GM21717 (cell line): ENCODE measurements around the gene ACO2.
"Not testable (repeated sequence)": the region's sequence is repeated elsewhere in the genome, so short reads cannot be mapped to it uniquely, and the experiment has no call there.

Experiments used
- ATAC-seq: cut with Tn5 transposase; IDR thresholded peaks from one replicate; pipeline ENCODE4 v1.9.1; 2021; ENCODE audit warnings: mild to moderate bottlenecking, moderate library complexity; ENCODE audit not compliant: unreplicated experiment

Gene ACO2

DNA sequence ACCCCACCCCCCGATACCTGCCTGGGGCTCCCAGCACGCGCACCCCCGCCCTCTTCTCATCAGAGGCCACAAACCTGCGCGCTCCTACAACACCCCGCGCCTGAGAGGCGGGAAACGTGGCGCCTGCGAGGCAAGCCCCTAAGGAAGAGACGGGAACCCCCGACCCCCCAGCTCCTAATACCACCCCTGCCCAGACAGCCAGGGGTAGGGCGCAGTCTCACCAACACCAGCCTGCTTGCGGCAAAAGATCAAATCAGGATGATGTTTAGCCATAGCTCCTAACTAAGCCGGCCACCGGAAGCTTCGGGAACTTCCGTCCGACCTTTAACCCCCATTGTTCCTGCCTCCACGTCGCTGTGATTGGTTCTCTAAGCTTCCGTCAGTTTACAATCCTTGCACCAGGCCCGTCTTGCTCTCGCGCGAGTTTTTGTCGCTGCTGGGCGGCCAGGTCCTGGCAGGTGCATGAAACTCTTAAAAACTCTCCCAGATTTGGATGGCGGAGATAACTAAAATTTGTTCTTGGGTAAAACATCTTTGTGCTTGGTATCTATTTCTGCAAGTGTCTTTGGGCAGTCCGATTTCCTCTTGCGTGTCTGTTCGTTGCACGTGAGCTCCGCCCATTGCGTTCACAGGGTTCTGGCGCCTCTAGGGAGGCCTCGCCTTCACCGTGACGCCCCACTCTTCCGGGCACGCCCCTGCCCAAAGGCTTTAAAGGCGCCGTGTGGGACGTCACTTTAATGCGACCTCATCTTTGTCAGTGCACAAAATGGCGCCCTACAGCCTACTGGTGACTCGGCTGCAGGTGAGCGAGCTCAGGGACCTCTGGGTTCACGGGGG lies at the start of gene ACO2, which contains the start of gene PHF5A:
Gene ACO2, plus strand, starts transcription at position 737 of the 837 bp plus-strand sequence. Its CDS starts 30 bp downstream, at position 767.
Gene PHF5A, minus strand, starts transcription at position 312 of the 837 bp plus-strand sequence. Its CDS starts 39 bp downstream, at position 273.
- ATAC-seq, result peak; percentile 76

DNA sequence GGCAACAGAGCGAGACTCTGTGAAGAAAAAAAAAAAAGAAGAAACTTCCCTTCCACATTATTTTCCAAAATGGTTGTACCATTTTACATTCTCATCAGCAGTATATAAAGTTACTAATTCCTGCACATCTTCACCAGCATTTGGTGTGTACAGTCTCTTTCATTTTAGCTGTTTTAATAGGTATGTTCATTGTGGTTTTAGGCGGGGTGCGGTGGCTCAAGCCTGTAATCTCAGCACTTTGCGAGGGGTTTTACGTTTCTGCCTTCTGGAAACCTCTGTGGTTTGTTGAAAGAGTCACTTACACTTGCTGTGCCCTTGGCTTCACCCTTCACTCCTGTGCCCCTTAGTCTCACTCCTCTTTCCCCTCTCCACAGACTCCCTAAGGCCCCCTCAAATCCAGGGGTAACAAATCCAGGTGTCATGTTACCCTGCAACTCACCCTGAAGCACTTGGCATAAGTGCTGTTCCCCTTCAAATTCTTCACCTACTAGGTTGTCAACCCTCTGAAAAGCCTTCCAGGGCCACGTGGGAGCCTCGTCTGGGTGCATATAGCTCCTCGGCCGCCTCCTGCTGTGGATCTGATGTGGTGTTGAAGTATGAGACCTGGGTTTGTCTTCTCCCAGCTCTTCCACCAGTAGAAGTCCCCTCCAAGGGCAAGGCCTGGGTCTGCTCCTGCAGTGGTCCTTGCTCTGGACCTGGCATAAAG lies 43.1 kb upstream of the ACO2 start:
- ATAC-seq, result no peak

DNA sequence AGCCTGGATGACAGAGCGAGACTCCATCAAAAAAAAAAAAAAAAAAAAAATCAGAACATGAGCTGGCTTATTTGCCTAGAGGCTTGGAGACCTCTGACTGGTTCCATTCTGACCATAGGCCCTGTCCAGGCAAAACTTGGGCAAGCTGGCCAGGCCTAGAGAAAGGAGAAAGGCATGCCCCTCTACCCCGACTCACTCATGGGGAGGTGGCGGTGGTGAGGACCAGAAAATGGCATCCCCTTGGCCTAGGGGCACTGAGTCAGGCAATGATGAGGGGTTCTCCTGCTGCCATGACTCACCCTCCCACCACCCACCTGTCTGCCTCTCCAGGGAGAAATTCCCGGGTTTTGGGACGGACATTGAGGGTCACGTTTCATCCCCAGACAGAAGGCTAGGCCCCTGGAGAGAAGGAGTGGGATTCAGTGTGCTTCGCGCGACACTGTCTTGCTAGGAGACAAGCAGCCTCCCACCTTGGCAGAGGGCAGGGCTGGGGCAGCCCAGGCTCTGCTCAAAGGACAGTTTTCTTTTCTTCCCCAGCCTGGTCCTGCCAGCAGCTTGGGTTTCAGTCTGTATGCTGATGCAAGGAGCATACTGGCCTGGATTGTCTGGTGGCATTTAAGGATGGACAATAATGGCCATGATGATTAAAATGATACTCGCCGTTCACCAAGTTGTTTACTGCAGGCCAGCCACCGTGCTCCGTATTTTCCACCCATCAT lies 39.5 kb upstream of the ACO2 start:
- ATAC-seq, result no peak

DNA sequence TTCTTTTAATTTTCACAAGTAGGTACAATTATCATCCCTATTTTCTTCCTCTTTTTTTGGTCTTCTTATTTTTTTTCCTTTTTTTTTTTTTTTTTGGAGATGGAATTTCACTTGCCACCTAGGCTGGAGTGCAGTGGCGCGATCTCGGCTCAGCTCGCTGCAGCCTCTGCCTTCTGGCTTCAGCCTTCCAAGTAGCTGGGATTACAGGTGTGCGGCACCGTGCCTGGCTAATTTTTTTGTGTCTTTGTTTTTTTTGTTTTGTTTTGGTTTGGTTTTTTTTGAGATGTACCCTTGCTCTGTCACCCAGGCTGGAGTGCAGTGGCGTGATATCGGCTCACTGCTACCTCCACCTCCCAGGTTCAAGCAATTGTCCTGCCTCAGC lies 39.0 kb upstream of the ACO2 start:
- no peak for ATAC-seq

DNA sequence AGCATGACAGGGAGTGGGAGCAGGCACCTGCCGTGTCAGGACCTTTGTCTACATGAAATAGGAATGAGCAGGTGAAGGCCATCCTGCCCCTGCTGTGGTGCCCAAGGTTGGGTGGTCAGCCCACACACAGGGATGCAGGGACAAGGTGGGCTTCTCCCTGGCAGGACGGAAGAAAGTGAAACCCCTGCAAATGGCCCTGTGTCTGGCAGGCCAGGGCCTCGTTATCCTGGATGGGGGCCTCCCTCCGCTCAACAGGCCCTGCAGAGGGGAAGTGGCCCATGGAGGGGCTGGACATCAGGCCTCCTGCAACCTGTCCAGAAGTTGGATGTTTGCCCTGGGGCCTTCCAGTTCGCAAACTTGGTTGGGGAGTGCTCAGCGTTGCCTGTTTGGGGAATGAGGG lies 37.3 kb upstream of the ACO2 start:
- ATAC-seq, result no peak

DNA sequence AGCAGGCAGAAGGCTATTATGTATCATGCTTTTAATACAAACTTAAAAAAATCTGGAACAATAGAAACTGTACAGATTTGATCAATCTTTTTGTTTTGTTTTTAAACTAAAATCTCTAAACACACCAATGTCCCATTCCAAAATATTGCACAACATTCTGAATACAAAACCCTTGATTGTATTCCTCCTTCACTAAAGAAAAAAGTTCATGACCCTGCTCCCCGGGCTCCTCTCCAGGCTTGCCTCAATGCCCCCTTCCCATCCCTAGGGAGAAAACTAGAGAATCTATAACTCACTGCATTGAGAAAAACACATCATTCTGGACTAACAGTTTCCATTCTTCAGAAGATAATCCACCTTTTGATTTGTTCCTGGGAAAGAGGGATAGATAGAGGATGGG lies 35.4 kb upstream of the ACO2 start:
- not testable (repeated sequence) for ATAC-seq

DNA sequence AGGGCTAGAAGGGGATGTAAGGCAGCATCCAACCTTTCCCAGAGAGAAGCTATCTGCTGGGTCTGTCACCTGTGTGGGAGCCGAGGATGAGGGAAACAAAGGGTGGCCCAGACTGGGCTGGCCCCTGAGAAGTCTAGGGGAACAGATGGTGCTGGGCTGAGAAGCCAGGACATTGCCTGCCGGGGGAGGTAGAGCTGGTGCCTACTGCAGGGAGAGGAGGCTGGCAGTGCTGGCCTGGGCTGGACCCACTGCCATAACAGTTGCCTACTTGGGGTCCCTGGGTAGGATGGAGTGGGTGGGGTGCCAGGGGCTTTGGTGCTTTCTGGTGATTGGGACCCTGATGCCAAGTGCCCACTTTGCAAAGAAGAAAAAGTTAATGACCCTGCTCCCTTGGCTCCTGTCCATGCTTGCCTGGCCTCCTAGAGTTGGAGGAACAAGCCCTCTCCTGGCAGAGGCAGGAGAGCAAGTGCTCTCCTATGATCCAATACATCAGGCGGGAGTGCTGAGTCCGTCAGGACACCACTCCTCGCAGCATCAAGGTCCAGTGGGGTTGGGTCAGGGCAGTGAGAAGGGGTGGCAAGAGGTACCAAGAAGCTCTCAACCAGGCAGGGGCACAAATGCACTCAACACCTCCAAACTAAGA lies 34.4 kb upstream of the ACO2 start:
- ATAC-seq, result not testable (repeated sequence)

DNA sequence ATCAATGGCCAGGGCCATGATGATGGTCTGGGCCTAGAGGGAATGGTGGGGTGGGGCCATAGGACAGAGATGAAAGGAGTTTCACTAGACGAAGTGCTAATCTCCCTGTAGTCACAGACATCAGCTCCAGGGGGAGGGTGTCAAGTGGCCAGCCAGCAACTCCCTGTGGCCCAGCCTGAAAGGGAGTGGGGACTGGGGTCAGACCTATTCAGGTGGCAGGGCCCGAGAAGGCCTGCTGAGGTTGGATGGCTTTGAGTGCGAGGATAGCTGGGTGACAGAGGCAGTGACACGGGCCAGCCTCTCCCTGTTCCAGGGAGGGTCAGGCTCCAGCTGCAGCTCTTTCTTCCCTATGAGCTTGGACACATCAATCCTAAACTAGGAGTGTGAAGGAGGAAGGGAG lies 33.4 kb upstream of the ACO2 start:
- ATAC-seq, result no peak

DNA sequence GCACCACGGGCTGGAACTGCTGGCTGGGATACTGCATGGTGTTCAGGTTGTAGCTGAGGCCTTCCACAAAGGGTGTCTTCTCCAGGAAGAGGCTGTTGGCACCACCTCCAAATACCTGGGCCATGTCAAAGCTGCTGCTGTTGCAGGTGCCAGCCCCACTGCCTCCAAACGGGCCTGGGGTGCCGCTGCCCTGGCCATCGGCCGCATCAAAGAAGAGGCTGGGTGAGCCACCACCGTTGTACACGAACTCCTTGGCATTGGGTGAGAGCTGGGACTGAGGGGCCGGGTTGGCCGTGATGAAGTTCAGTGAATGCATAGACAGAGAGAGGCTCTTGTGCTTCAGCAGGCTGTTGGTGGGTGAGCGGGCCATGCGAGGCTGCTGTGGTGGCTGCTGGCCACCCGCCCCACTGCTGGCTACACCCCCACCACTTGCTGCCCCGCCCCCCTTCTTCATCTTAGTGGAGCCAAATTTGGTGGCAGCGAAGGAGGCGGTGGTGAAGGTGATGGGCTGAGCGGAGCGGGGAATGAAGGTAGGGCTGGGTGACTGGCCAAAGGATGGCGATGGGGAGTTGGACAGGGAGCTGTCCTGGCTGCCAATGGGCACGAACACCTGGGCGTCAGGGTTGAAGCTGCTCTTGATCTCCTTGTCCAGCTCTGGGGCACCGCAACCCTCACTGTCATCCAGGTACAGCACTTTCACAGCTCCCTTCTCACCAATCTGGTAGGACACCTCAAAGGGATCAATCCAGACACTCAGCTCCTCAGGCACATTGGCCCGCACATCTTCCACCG lies 32.4 kb upstream of the ACO2 start:
- ATAC-seq, result no peak

DNA sequence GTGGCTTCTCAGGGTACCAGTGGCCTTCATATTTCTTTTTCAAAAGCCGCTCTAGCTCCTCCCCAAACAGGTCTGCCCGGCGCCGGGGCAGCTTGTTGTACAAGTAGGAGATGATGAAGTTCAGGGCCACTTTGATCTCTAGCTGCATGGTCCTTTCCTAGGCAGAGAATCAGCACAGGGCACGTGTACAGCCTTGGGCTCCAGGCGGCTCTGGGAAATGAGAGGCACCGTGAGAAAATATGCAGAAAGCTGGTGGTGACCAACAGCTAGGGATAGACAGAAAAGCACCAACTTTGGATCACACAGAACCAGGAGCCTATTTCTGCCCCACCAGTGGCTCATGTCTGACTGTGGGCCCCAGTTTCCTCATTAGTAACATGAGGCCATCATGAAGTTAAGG lies 31.7 kb upstream of the ACO2 start:
- ATAC-seq, result no peak

DNA sequence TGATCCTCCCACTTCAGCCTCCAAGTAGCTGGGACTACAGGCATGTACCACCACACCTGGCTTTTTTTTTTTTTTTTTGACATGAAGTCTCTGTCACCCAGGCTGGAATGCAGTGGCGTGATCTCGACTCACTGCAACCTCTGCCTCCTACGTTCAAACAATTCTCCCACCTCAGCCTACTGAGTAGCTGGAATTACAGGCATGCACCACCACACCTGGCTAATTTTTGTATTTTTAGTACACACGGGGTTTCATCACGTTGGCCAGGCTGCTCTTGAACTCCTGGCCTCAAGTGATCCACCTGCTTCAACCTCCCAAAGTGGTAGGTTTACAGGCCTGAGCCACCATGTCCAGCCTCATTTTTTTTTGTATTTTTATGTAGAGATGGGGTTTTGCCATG lies 28.4 kb upstream of the ACO2 start:
- not testable (repeated sequence) for ATAC-seq

DNA sequence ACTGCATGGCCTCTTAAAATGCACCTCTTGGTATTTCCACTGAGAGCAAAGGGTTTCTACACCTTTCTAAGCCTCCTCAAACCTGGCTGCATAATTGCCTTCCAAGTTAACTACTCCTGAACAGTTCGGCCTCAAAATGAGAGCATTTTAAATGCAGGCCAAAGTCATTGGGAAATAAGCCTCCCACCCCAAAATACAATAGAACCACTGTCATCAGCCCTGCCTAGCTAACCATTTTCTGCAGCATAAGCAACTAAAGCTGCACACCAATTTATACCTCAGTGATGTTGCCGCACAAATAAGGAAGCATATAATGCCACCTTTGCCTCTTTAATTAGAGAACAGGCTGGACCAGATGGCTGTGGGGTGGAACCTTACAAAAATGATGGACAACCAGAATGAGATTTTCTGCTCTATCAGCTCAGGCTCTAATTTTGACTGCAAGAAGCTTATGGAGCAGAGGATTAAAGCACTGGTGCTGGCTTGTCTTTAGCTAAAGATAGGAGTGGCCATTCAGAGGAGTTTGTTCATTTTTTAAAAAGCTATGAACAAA lies 26.6 kb upstream of the ACO2 start:
- no peak for ATAC-seq

DNA sequence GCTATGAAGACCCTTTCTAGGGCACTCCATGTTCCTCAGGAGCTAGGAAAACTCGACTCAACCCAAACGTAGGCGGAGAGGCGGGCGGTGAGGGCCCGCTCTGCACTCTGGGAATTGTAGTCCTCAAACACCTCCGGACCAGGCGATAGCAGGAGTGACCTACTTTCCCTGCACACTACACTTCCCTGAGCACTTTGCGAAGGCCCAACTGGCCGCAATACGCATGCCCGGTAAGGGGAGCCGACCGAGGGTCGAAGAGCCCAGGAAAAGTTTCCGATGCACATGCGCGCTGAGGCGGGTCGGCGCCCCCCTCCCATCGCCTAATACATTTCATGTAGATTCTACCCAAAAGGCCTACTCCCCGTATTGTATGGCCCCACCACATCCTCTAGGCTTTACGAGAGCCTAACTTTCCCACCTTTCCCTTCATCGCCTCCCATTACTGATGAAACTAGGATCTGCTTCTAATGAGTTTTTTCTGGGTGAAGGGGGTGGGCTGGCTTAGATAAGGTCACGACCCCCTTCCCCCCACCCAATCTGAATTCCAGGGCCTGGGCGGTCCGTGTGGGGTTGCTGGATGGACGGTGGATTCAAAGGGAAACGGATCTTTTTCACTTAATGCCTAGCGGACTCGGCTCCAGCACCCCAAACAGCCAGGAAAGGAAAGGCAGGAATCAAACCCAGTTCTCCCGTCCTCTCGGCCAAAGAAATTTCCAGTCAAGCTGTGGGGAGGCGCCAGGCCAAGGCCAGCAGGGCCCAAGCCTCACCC lies 24.4 kb upstream of the ACO2 start:
- ATAC-seq, result peak; percentile 41

DNA sequence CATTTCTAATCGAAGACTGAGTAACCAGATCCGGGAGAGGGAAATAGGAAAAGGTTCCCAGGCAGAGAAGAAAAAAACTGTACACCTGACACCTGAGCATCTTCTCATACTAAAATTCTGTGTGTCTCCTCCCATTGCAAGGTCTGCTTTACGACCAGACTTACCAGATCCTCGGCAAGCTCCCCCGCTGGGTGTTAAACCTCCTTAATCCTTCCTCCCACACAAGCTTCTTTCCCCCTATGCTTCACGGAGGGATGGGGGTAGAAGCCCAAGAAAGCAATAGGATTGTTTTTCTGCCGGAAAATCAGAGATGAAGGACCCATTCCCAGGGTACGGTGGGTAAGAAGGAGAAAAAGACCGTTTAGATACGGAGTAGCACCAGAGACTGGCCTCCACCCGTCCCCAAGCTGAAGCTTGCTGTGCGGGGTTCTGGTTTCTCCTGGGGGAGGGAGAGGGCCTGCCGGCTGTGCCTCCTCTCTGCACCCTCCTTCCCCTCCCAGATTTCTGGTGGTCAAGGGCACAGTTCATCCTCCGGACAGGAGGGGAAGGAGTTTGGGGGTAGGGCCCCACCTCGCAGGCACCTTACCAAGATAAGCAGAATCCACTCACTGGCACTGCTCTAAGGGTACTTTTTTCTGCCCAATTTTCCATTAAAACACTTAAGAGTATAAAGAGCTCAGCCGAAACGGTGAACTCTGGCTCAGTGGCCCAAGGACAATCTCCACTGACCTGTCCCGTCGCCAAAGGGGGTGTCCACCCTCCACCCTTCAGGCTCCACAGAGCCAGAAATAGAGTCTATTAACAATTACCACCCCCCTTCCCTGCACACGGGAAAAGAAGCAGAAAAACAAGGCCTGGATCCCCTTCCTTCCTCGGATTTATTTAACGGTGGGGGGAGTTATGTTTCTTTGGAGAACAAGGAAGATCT lies 23.5 kb upstream of the ACO2 start:
- ATAC-seq, result no peak

DNA sequence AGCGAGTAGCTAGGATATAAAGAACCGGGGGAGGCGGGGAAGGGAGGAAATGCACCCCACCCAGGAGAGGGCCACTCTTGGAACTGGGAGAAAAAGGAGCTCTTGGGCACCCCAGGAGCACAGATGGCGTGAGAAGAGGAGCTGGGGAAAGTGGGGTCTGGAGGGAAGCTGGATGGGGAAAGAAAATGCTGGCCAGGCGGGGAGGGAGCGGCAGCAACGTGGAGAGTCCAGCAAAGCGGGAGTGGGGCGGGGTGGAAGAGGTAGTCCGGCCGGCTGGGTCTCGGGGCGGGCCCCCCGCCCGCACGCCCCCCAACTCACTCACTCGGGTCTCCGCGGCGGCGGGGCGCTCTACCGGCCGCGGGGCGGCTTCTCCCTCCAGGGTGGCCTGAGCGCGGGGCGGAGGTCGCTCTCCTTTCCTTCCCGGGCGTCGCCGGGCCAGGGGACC lies 22.8 kb upstream of the ACO2 start:
- ATAC-seq, result no peak

DNA sequence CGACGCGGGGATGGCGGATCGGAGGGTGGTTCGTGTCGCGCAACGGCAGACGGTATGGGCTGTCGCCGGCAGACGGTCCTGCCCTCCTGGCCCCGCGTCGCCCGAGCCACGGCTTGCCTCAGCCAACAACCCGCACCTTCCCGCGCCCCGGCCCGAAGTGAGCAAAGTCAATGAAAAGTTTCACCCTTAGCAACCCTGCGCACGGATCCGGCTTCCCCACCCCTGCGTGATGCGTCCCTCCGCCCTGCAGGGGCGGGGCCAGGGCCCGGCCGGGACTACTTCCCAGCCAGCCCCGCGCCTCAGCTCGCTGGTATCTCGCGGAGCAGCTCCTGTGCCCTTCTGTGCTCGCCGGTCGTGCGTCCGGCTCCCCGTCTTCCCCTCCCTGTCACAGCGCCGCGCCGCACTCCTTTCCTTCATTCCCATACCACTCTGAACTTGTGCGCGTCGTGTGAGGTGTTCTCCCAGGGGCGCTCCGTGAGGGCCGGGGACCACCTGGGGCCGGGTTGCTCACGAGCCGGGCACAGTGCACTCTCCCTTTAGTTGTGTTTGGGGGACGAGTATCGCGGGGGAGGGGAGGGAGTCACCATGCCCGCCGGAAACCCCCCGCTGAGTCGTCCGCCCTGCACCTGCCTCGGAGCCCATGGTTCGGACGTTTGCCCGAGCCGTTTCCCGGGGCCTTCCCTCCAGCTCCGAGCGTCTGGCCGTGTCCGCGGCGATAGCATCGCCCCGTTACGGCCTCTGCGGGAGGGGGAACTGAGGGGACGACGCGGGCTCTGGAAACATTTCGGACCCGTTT lies 22.1 kb upstream of the ACO2 start, which contains the start of gene TOB2:
Gene TOB2, minus strand, starts transcription at position 163 of the 796 bp plus-strand sequence. CDS start 9,456 bp downstream, outside the sequence.
- ATAC-seq, result peak; percentile 39
